Chondrocyte (in vitro differentiated cells): ENCODE data around the gene NELL1. TPM values are rescaled to one million over a fixed set of nuclear protein-coding genes. Genes with fewer than 3 reads are reported as not detected.

Source experiments
- DNase-seq: peaks from one replicate; pipeline ENCODE4 v3.0.0; 2021; ENCODE audit warnings: mixed read lengths, low spot score
- H3K27ac Mint-ChIP-seq: one replicate; pipeline ENCODE4 v1.8.0; 2021; ENCODE audit warnings: mild to moderate bottlenecking, moderate library complexity, mixed read lengths; ENCODE audit not compliant: unreplicated experiment
- H3K27me3 Mint-ChIP-seq: 2 replicates; pipeline ENCODE4 v1.8.0; 2021; ENCODE audit warnings: low read depth, mixed read lengths
- H3K36me3 Mint-ChIP-seq: 2 replicates; pipeline ENCODE4 v1.8.0; 2021; ENCODE audit warnings: low read depth, mixed read lengths
- H3K4me1 Mint-ChIP-seq: 2 replicates; pipeline ENCODE4 v1.8.0; 2021; ENCODE audit warnings: low read depth, mild to moderate bottlenecking, mixed read lengths
- H3K4me3 Mint-ChIP-seq: one replicate; pipeline ENCODE4 v1.8.0; 2021; ENCODE audit warnings: mild to moderate bottlenecking, moderate library complexity, mixed read lengths; ENCODE audit not compliant: unreplicated experiment
- H3K9me3 Mint-ChIP-seq: 2 replicates; pipeline ENCODE4 v1.8.0; 2021; ENCODE audit warnings: low read depth, mixed read lengths
- CTCF ChIP-seq: fragments of 200-600 bp; sonication (generic); IDR thresholded peaks from 2 replicates; pipeline ENCODE4 v1.5.0; 2021; ENCODE audit warnings: antibody characterized with exemption, mild to moderate bottlenecking, moderate library complexity
- total RNA-seq: library from RNA; stranded (reverse); gene quantifications from 3 replicates; pipeline ENCODE4 v1.2.1, GENCODE V29; 2021

Gene NELL1
- total RNA-seq, 1 donor from 2014 or later = not detected

- Mint-ChIP-seq H3K27ac (no peak overlapping the region), H3K27me3 (peaks cover 2% of the 10 kb centered on the region), H3K9me3 (no peaks in the 10 kb centered on the region), H3K4me3 (no peak overlapping the region), H3K36me3 (no peaks in the 10 kb centered on the region), H3K4me1 (no peaks in the 10 kb centered on the region)
- TF ChIP-seq CTCF = no peak
- no peak for DNase-seq
These were observed 280.2 kb downstream of the NELL1 start for GRCh38 chr11:20949585-20949984.

- H3K27ac Mint-ChIP-seq = no peak overlapping the region
- no peak for TF ChIP-seq CTCF
These were observed 293.2 kb downstream of the NELL1 start for GRCh38 chr11:20962581-20962980.

GRCh38 chr11:20963596-20963995 lies 294.2 kb downstream of the NELL1 start:
- Mint-ChIP-seq H3K27me3 (peaks cover 3% of the 10 kb centered on the region), H3K4me3 (no peak overlapping the region), H3K9me3 (no peaks in the 10 kb centered on the region), H3K27ac (peak overlapping the region; percentile 13), H3K4me1 (no peaks in the 10 kb centered on the region), H3K36me3 (no peaks in the 10 kb centered on the region)
- DNase-seq = no peak
- TF ChIP-seq CTCF = no peak

More at GRCh38 chr11:20962581-20962980, 293.2 kb downstream of the NELL1 start:
- Mint-ChIP-seq H3K27me3 (peaks cover 2% of the 10 kb centered on the region), H3K9me3 (no peaks in the 10 kb centered on the region), H3K4me1 (no peaks in the 10 kb centered on the region), H3K4me3 (no peak overlapping the region), H3K36me3 (no peaks in the 10 kb centered on the region)
- no peak for DNase-seq

GRCh38 chr11:20964985-20965384 lies 295.6 kb downstream of the NELL1 start:
- no peak for DNase-seq

GRCh38 chr11:20966489-20966888 lies 297.1 kb downstream of the NELL1 start:
- H3K4me3 Mint-ChIP-seq = no peak overlapping the region
- H3K36me3 Mint-ChIP-seq = no peaks in the 10 kb centered on the region

More at GRCh38 chr11:20964985-20965384, 295.6 kb downstream of the NELL1 start:
- Mint-ChIP-seq H3K27ac (peak overlapping the region; percentile 18), H3K4me1 (no peaks in the 10 kb centered on the region), H3K9me3 (no peaks in the 10 kb centered on the region), H3K27me3 (peaks cover 3% of the 10 kb centered on the region), H3K36me3 (no peaks in the 10 kb centered on the region), H3K4me3 (no peak overlapping the region)
- no peak for TF ChIP-seq CTCF

More at GRCh38 chr11:20966489-20966888, 297.1 kb downstream of the NELL1 start:
- Mint-ChIP-seq H3K27me3 (peaks cover 3% of the 10 kb centered on the region), H3K27ac (no peak overlapping the region), H3K4me1 (no peaks in the 10 kb centered on the region), H3K9me3 (no peaks in the 10 kb centered on the region)
- DNase-seq = no peak
- no peak for TF ChIP-seq CTCF
